NCI-H2227 treated with DMSO at 0.1 percent for 48 hours (cell line): ENCODE results near the gene NMNAT1.
"Not testable (repeated sequence)": the region's sequence is repeated elsewhere in the genome, so short reads cannot be mapped to it uniquely, and the experiment has no call there.

ENCODE experiments used
- DNase-seq: peaks from one replicate; lab custom pipeline; 2025; lab: John Stamatoyannopoulos, UW

The NMNAT1 gene

GRCh38 chr1:10020086-10020485, 76.8 kb downstream of the NMNAT1 start:
- DNase-seq, result no peak

GRCh38 chr1:10020678-10021077, 77.4 kb downstream of the NMNAT1 start:
- not testable (repeated sequence) for DNase-seq

GRCh38 chr1:10021992-10022391, 78.7 kb downstream of the NMNAT1 start:
- DNase-seq, result not testable (repeated sequence)

- DNase-seq, result no peak
These were observed 79.4 kb downstream of the NMNAT1 start for GRCh38 chr1:10022656-10023055.

- DNase-seq, result no peak
These were observed 82.1 kb downstream of the NMNAT1 start for GRCh38 chr1:10025354-10025753.

GRCh38 chr1:10027027-10027426, 83.8 kb downstream of the NMNAT1 start:
- DNase-seq, result no peak

GRCh38 chr1:10028956-10029500, 85.8 kb downstream of the NMNAT1 start:
- DNase-seq, result not testable (repeated sequence)

- no peak for DNase-seq
These were observed 88.2 kb downstream of the NMNAT1 start for GRCh38 chr1:10031461-10031860.

- DNase-seq, result peak; percentile 98
These were observed 89.5 kb downstream of the NMNAT1 start, which contains the start of gene UBE4B for GRCh38 chr1:10032590-10033358. UBE4B (plus strand) TSS chr1:10032958; CDS start chr1:10033671, 713 bp downstream.

- DNase-seq, result no peak
These were observed 90.1 kb downstream of the NMNAT1 start for GRCh38 chr1:10033359-10033845.
